ENCODE data around the gene MAN2B1. TPM values are rescaled to one million over a fixed set of nuclear protein-coding genes. Genes with fewer than 3 reads are reported as not detected.
"Not testable (repeated sequence)": the region's sequence is repeated elsewhere in the genome, so short reads cannot be mapped to it uniquely, and the experiment has no call there.

The MAN2B1 gene
- total and polyA plus RNA-seq, 2 experiments from 2014 or later = 68.8 to 77.1 TPM

DNA sequence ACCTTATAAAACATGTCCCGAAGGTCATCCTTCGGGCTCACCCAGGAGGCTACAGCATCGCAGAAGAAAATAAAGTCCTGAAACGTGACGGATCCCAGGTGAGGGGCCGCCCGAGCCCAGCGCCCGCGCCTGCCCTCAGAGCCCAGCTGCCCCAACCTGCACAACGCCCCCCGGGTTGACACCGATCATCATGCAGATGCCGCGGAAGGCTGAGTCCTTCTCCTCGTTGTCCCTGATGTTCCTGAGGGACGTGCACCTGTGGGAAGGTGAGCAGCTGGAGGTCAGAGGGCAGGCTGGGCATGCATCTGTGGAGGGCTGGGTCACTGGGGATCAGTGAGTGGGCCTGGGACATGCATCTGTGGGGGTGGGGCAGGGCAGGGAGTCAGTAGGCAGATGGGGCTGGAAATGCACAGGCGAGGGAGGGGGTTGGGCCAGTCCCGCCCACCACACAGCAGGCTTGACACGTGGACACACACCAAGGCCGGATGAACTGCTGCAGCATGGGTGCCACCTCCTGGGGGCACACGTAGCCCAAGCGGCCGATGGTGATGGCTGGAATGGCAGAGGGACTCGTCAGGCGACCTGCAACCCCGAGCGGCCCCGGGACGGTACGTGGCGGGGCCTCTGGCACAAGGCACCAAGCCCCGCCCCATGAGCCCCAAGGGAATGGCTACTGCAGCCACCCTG, 35.2 kb upstream of the MAN2B1 start:
- Histone ChIP-seq H3K4me1 (ENCODE audit: insufficient read depth) (no peaks in the 10 kb centered on the region), H3K27me3 (no peaks in the 10 kb centered on the region), H4K20me1 (ENCODE audit: insufficient read depth, poor library complexity, severe bottlenecking) (no peaks in the 10 kb centered on the region), H3K79me2 (no peaks in the 10 kb centered on the region), H3K4me3 (no peak overlapping the region), H3K9me2 (replicated peaks; ENCODE audit: insufficient read depth) (no peaks in the 10 kb centered on the region), H3K36me3 (replicated peaks; ENCODE audit: insufficient read depth, low read depth) (no peaks in the 10 kb centered on the region), H2AFZ (no peak overlapping the region), H3K9me3 (ENCODE audit: low read depth) (no peaks in the 10 kb centered on the region), H3K27ac (no peak overlapping the region), H3K4me2 (no peak overlapping the region)
- DNase-seq (ENCODE audit: low spot score) = peak; percentile 13
- TF ChIP-seq, protein P1, sequence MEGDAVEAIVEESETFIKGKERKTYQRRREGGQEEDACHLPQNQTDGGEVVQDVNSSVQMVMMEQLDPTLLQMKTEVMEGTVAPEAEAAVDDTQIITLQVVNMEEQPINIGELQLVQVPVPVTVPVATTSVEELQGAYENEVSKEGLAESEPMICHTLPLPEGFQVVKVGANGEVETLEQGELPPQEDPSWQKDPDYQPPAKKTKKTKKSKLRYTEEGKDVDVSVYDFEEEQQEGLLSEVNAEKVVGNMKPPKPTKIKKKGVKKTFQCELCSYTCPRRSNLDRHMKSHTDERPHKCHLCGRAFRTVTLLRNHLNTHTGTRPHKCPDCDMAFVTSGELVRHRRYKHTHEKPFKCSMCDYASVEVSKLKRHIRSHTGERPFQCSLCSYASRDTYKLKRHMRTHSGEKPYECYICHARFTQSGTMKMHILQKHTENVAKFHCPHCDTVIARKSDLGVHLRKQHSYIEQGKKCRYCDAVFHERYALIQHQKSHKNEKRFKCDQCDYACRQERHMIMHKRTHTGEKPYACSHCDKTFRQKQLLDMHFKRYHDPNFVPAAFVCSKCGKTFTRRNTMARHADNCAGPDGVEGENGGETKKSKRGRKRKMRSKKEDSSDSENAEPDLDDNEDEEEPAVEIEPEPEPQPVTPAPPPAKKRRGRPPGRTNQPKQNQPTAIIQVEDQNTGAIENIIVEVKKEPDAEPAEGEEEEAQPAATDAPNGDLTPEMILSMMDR (IDR thresholded peaks at IDR 0.05; ENCODE audit: poor library complexity) = no peak
- TF ChIP-seq EZH2phosphoT487 (IDR thresholded peaks at IDR 0.05; ENCODE audit: low read depth, severe bottlenecking, unreplicated experiment) (no peak), EZH2 (IDR thresholded peaks at IDR 0.05; ENCODE audit: borderline replicate concordance) (no peak)
- 96% methylated on average over 32 of the region's 33 CpGs for WGBS (ENCODE audit: low lambda C conversion rate, missing lambda C conversion rate)

DNA sequence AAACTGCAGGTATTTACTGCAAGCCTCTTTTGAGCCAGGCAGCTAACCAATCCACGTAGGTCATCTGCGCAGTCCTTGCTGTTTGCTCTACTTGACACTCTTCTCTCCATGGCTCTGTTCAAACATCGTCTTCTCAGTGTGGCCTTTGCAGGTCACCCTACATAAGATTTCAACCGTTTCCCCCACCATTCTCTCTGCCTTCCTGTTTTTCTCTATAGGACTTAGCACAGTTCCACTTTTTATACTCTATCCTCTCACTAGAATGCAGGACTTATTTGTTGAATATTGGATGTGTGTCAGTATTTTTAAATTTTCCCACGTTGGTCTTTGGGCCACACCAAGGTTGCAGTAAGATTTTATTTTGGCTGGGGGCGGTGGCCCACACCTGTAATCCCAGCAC, 31.6 kb upstream of the MAN2B1 start:
- WGBS (ENCODE audit: low lambda C conversion rate, missing lambda C conversion rate) = 96% methylated on average over 6 of the region's 6 CpGs
- no peak overlapping the region for H3K4me3 ChIP-seq
- no peaks in the 10 kb centered on the region for H3K79me2 ChIP-seq
- no peak overlapping the region for H3K27ac ChIP-seq
- H3K36me3 ChIP-seq (replicated peaks; ENCODE audit: insufficient read depth, low read depth) = no peaks in the 10 kb centered on the region
- H3K9me3 ChIP-seq (ENCODE audit: low read depth) = no peaks in the 10 kb centered on the region
- DNase-seq (ENCODE audit: low spot score) = no peak
- no peaks in the 10 kb centered on the region for H3K27me3 ChIP-seq
- H4K20me1 ChIP-seq (ENCODE audit: insufficient read depth, poor library complexity, severe bottlenecking) = no peaks in the 10 kb centered on the region
- no peak overlapping the region for H2AFZ ChIP-seq
- no peak overlapping the region for H3K4me2 ChIP-seq
- H3K4me1 ChIP-seq (ENCODE audit: insufficient read depth) = peaks cover 5% of the 10 kb centered on the region
- TF ChIP-seq, protein P1 (IDR thresholded peaks at IDR 0.05; ENCODE audit: poor library complexity) = no peak
- no peak for TF ChIP-seq EZH2phosphoT487 (IDR thresholded peaks at IDR 0.05; ENCODE audit: low read depth, severe bottlenecking, unreplicated experiment)
- H3K9me2 ChIP-seq (replicated peaks; ENCODE audit: insufficient read depth) = no peaks in the 10 kb centered on the region

DNA sequence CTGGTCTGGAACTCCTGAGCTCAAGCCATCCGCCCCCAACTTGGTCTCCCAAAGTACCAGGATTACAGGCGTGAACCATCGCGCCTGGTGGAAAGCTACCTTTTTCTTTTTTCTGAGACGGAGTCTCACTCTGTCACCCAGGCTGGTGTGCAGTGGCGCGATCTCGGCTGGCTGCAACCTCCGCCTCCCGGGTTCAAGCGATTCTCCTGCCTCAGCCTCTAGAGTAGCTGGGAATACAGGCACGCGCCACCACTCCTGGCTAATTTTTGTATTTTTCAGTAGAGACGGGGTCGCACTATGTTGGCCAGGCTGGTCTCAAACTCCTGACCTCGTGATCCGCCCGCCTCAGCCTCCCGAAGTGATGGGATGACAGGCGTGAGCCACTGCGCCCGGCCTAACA, 30.9 kb upstream of the MAN2B1 start:
- not testable (repeated sequence) for H3K9me3 ChIP-seq (ENCODE audit: low read depth); H3K27me3 ChIP-seq; H3K4me3 ChIP-seq; H2AFZ ChIP-seq; H3K4me1 ChIP-seq (ENCODE audit: insufficient read depth); DNase-seq (ENCODE audit: low spot score); H3K27ac ChIP-seq; H4K20me1 ChIP-seq (ENCODE audit: insufficient read depth, poor library complexity, severe bottlenecking); H3K79me2 ChIP-seq; H3K9me2 ChIP-seq (replicated peaks; ENCODE audit: insufficient read depth); H3K36me3 ChIP-seq (replicated peaks; ENCODE audit: insufficient read depth, low read depth)
- 96% methylated on average over 22 of the region's 22 CpGs for WGBS (ENCODE audit: low lambda C conversion rate, missing lambda C conversion rate)
- peak overlapping the region; percentile 87 for H3K4me2 ChIP-seq

DNA sequence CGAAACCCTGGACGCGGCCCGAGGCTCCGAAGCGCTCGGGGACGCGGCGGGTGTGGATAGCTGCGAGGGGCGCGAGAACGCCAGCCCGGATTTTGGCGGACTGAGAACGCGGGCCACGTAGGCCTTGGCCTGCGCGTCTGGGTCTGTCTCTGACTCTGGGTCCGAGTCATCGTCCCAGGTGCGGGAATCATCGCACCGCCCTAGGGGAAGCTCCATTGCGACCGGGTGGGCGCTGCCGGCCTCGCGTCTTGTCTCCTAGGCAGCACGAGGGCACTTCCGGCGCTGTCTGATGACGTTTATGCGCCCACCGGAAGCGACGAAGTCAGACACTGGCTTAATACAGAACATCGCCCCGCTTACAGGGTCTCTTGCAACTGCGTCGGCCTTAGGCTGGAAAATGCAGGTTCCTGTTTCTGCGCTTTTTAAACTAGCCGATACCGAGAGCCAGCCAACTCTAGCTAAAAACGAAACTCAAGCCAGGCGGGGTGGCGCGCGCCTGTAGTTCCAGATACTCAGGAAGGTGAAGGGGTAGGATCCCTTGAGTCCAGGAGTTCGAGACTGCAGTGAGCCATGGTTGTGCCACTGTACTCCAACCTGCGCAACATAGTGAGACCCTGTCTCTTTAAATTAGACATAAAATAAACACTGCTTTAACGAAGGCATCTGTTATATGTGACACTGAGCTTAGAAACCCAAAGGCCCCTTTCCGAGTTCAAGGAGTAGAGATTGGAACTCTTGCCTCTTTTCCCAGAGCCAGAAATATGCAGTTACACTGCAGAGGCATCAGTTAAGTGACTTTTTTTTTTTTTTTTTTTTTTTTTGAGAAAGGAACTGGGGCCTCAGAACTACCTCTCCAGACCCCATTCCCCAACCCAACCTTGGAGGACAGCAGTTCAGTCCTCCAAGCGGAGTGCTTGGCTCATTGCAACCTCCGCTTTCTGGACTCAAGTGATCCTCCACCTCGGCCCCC, 30.1 kb upstream of the MAN2B1 start, which contains the start of gene FBXW9:
Gene FBXW9 (minus strand): TSS at position 266 of the 970 bp plus-strand sequence. CDS start 50 bp downstream, at position 216.
- Histone ChIP-seq H3K79me2 (no peaks in the 10 kb centered on the region), H3K4me1 (ENCODE audit: insufficient read depth) (peaks cover 5% of the 10 kb centered on the region), H3K9me2 (replicated peaks; ENCODE audit: insufficient read depth) (no peaks in the 10 kb centered on the region), H2AFZ (peak within 1 kb of the TSS; percentile 77), H3K36me3 (replicated peaks; ENCODE audit: insufficient read depth, low read depth) (no peaks in the 10 kb centered on the region), H3K4me3 (peak within 1 kb of the TSS; percentile 25), H3K4me2 (peak within 1 kb of the TSS; percentile 87), H3K27ac (peak within 1 kb of the TSS; percentile 89), H3K27me3 (no peaks in the 10 kb centered on the region), H4K20me1 (ENCODE audit: insufficient read depth, poor library complexity, severe bottlenecking) (no peaks in the 10 kb centered on the region), H3K9me3 (ENCODE audit: low read depth) (no peaks in the 10 kb centered on the region)
- TF ChIP-seq, protein P1 (IDR thresholded peaks at IDR 0.05; ENCODE audit: poor library complexity) = no peak
- no peak for TF ChIP-seq EZH2 (IDR thresholded peaks at IDR 0.05; ENCODE audit: borderline replicate concordance)
- TF ChIP-seq EZH2phosphoT487 (IDR thresholded peaks at IDR 0.05; ENCODE audit: low read depth, severe bottlenecking, unreplicated experiment) = no peak
- DNase-seq (ENCODE audit: low spot score) = peak; percentile 94
- 9% methylated on average over 59 of the region's 59 CpGs for WGBS (ENCODE audit: low lambda C conversion rate, missing lambda C conversion rate)
